ENCODE results near the gene OR10R2. TPM values are rescaled to one million over a fixed set of nuclear protein-coding genes. Genes with fewer than 3 reads are reported as not detected.
A peak's percentile ranks its signal among the peaks of the same experiment; 100 is the strongest.

OR10R2 gene
- total RNA-seq, 1 donor from 2014 or later, result not detected

DNA sequence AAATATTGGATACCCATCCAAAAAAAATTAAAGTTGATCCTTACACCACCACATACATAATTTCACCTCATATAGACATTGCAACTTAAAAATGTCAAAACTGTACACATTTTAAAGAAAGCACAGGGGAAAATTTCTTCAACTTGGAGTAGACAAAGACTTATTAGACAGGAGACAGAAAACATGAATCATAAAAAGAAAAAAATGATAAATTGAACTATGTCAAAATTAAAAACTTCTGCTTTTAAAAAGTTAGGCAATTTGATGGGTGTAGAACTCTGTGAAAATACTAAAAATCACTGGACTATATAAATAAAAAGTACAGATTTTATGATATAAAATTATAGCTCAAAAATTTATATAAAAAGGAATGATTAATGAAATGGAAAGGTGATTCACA, 14.8 kb upstream of the OR10R2 start:
- Histone ChIP-seq H3K4me1 (ENCODE audit: insufficient read depth, low read length) (no peaks in the 10 kb centered on the region), H3K79me2 (ENCODE audit: insufficient read depth, low read length) (no peaks in the 10 kb centered on the region), H3K27ac (ENCODE audit: low read depth, low read length) (no peak overlapping the region), H3K36me3 (ENCODE audit: insufficient read depth, low read length) (no peaks in the 10 kb centered on the region), H3K27me3 (ENCODE audit: insufficient read depth, low read length) (no peaks in the 10 kb centered on the region), H3K4me2 (ENCODE audit: low read length) (no peak overlapping the region), H3K4me3 (ENCODE audit: insufficient read depth, low read depth, low read length) (no peak overlapping the region), H3K9me3 (ENCODE audit: insufficient read depth, low read depth, low read length) (no peaks in the 10 kb centered on the region), H3K9ac (ENCODE audit: low read length) (no peak overlapping the region), H4K20me1 (ENCODE audit: insufficient read depth, low read length) (no peaks in the 10 kb centered on the region), H2AFZ (ENCODE audit: low read depth, low read length) (no peak overlapping the region)
- DNase-seq (ENCODE audit: low read depth) (no peak), FAIRE-seq (no peak)
- Mint-ChIP-seq H3K4me1 (ENCODE audit: low read depth, unreplicated experiment) (peaks cover 10% of the 10 kb centered on the region), H3K4me3 (ENCODE audit: unreplicated experiment) (no peak overlapping the region), H3K27ac (ENCODE audit: unreplicated experiment) (no peak overlapping the region), H3K9me3 (ENCODE audit: unreplicated experiment) (no peaks in the 10 kb centered on the region), H3K36me3 (ENCODE audit: low read depth, unreplicated experiment) (no peaks in the 10 kb centered on the region), H3K27me3 (ENCODE audit: low read depth, unreplicated experiment) (no peaks in the 10 kb centered on the region)
- TF ChIP-seq, protein P1, sequence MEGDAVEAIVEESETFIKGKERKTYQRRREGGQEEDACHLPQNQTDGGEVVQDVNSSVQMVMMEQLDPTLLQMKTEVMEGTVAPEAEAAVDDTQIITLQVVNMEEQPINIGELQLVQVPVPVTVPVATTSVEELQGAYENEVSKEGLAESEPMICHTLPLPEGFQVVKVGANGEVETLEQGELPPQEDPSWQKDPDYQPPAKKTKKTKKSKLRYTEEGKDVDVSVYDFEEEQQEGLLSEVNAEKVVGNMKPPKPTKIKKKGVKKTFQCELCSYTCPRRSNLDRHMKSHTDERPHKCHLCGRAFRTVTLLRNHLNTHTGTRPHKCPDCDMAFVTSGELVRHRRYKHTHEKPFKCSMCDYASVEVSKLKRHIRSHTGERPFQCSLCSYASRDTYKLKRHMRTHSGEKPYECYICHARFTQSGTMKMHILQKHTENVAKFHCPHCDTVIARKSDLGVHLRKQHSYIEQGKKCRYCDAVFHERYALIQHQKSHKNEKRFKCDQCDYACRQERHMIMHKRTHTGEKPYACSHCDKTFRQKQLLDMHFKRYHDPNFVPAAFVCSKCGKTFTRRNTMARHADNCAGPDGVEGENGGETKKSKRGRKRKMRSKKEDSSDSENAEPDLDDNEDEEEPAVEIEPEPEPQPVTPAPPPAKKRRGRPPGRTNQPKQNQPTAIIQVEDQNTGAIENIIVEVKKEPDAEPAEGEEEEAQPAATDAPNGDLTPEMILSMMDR (IDR thresholded peaks at IDR 0.05; ENCODE audit: insufficient read depth, low read depth, low read length), result no peak
- no peak for TF ChIP-seq EZH2 (IDR thresholded peaks at IDR 0.05; ENCODE audit: insufficient read depth, low read length)

DNA sequence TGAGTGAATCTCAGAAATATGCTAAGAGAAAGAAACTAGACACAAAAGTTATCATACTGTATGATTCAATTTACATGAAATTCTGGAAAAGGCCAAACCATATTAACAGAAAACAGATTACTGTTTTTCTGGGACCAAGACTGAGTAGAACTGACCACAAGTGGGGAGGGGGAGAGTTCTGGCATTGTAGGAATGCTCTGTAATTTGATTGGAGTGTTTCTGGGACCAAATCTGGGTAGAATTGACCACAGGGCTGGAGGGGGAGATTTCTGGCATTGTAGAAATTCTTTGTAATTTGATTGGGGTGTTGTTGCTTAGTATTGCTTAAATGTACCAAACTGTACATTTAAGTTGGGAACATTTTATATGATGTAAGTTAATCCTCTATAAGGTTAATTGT, 13.8 kb upstream of the OR10R2 start:
- FAIRE-seq (no peak), DNase-seq (ENCODE audit: low read depth) (no peak)
- Histone ChIP-seq H3K27me3 (ENCODE audit: insufficient read depth, low read length) (no peaks in the 10 kb centered on the region), H3K4me2 (ENCODE audit: low read length) (no peak overlapping the region), H2AFZ (ENCODE audit: low read depth, low read length) (no peak overlapping the region), H3K36me3 (ENCODE audit: insufficient read depth, low read length) (no peaks in the 10 kb centered on the region), H3K9me3 (ENCODE audit: insufficient read depth, low read depth, low read length) (no peaks in the 10 kb centered on the region), H3K9ac (ENCODE audit: low read length) (no peak overlapping the region), H3K4me1 (ENCODE audit: insufficient read depth, low read length) (no peaks in the 10 kb centered on the region), H3K4me3 (ENCODE audit: insufficient read depth, low read depth, low read length) (no peak overlapping the region), H3K79me2 (ENCODE audit: insufficient read depth, low read length) (no peaks in the 10 kb centered on the region), H3K27ac (ENCODE audit: low read depth, low read length) (no peak overlapping the region), H4K20me1 (ENCODE audit: insufficient read depth, low read length) (no peaks in the 10 kb centered on the region)
- Mint-ChIP-seq H3K4me1 (ENCODE audit: low read depth, unreplicated experiment) (peaks cover 10% of the 10 kb centered on the region), H3K9me3 (ENCODE audit: unreplicated experiment) (no peaks in the 10 kb centered on the region), H3K27me3 (ENCODE audit: low read depth, unreplicated experiment) (no peaks in the 10 kb centered on the region), H3K36me3 (ENCODE audit: low read depth, unreplicated experiment) (no peaks in the 10 kb centered on the region), H3K27ac (ENCODE audit: unreplicated experiment) (peak overlapping the region; percentile 38), H3K4me3 (ENCODE audit: unreplicated experiment) (no peak overlapping the region)
- TF ChIP-seq EZH2 (IDR thresholded peaks at IDR 0.05; ENCODE audit: insufficient read depth, low read length), result no peak
- TF ChIP-seq, protein P1 (IDR thresholded peaks at IDR 0.05; ENCODE audit: insufficient read depth, low read depth, low read length), result no peak

DNA sequence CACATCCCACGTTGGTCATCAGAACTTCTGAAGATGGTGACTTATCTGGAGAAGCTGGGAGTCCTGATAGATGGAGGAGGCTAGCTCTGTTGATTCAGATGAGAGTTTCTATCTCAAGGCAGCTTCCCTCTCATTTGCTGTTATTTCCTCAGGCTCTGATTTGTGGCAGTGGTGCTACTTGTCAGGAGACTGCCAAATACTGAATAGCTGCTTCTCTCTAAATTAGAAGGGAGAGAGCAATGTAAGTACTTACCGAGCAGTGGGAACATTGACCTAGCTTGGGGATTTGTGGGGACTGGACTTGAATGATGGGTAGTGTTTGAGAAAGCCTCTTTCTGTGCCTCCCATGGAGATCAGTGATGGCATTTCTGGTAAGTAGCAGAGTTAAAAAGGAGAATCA, 10.5 kb upstream of the OR10R2 start, which contains the start of gene OR10K1:
Gene OR10K1 (plus strand): TSS at position 301 of the 400 bp plus-strand sequence. CDS start 3,728 bp downstream, outside the sequence.
- Histone ChIP-seq H3K4me3 (ENCODE audit: insufficient read depth, low read depth, low read length) (no peak within 1 kb of the TSS), H3K27me3 (ENCODE audit: insufficient read depth, low read length) (no peaks in the 10 kb centered on the region), H3K9ac (ENCODE audit: low read length) (no peak within 1 kb of the TSS), H3K4me1 (ENCODE audit: insufficient read depth, low read length) (no peaks in the 10 kb centered on the region), H3K27ac (ENCODE audit: low read depth, low read length) (no peak within 1 kb of the TSS), H3K36me3 (ENCODE audit: insufficient read depth, low read length) (no peaks in the 10 kb centered on the region), H3K4me2 (ENCODE audit: low read length) (no peak within 1 kb of the TSS), H2AFZ (ENCODE audit: low read depth, low read length) (no peak within 1 kb of the TSS), H3K9me3 (ENCODE audit: insufficient read depth, low read depth, low read length) (no peaks in the 10 kb centered on the region), H3K79me2 (ENCODE audit: insufficient read depth, low read length) (no peaks in the 10 kb centered on the region), H4K20me1 (ENCODE audit: insufficient read depth, low read length) (no peaks in the 10 kb centered on the region)
- FAIRE-seq (no peak), DNase-seq (ENCODE audit: low read depth) (no peak)
- H3K36me3 Mint-ChIP-seq (ENCODE audit: low read depth, unreplicated experiment), result no peaks in the 10 kb centered on the region
- H3K27ac Mint-ChIP-seq (ENCODE audit: unreplicated experiment), result no peak within 1 kb of the TSS
- no peaks in the 10 kb centered on the region for H3K9me3 Mint-ChIP-seq (ENCODE audit: unreplicated experiment)
- no peak for TF ChIP-seq EZH2 (IDR thresholded peaks at IDR 0.05; ENCODE audit: insufficient read depth, low read length)
- TF ChIP-seq, protein P1 (IDR thresholded peaks at IDR 0.05; ENCODE audit: insufficient read depth, low read depth, low read length), result no peak
- peaks cover 10% of the 10 kb centered on the region for H3K4me1 Mint-ChIP-seq (ENCODE audit: low read depth, unreplicated experiment)
- peaks cover 6% of the 10 kb centered on the region for H3K27me3 Mint-ChIP-seq (ENCODE audit: low read depth, unreplicated experiment)
- H3K4me3 Mint-ChIP-seq (ENCODE audit: unreplicated experiment), result no peak within 1 kb of the TSS
